GM18870 (cell line): ENCODE measurements around the gene ADISSP.

Experiments
- ATAC-seq: cut with Tn5 transposase; IDR thresholded peaks from one replicate; pipeline ENCODE4 v1.9.1; 2021; ENCODE audit warnings: moderate library complexity; ENCODE audit not compliant: unreplicated experiment

ADISSP gene

GRCh38 chr20:3781153-3781910 is 13.8 kb upstream of the ADISSP start, which contains the start of gene SPEF1:
SPEF1 (minus strand) TSS chr20:3781448; CDS start chr20:3781287, 161 bp downstream.
- peak; percentile 54 for ATAC-seq

GRCh38 chr20:3778976-3779375 is 11.4 kb upstream of the ADISSP start:
- no peak for ATAC-seq

GRCh38 chr20:3777716-3778629 is 10.4 kb upstream of the ADISSP start:
- ATAC-seq = no peak

GRCh38 chr20:3777381-3777715 is 9.8 kb upstream of the ADISSP start:
- no peak for ATAC-seq

DNA sequence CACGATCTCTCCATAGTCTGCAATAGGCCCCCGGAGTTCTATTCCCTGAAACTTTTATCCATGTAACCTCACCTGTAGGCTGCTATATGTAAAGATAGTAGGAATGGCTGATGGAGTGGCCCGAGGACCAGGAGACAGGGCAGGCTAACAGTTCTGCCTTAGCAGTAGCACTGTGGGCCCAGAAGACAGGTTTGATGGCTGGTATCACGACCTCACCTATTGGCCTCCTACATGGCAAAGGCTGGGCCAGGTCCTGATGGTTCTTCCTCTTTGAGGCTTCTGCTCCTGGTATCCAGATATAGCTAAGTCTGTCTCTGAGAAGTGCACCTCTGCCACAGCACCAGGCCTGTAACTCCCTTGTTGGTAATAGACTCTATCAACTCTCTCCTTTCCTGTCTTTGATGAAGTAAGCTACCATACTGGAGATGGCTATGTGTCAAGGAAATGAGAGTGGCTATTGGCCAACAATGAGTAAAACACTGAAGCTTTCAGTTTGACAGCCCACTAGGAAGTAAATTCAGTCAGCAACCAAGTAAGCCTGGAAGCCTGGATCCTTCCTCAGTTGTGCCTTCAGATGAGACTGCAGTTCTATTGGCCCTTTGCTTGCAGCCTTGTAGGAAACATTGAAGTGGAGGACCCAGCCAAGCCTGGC is 8.0 kb upstream of the ADISSP start:
- ATAC-seq = no peak

GRCh38 chr20:3771552-3772058 is 4.1 kb upstream of the ADISSP start:
- ATAC-seq = no peak

DNA sequence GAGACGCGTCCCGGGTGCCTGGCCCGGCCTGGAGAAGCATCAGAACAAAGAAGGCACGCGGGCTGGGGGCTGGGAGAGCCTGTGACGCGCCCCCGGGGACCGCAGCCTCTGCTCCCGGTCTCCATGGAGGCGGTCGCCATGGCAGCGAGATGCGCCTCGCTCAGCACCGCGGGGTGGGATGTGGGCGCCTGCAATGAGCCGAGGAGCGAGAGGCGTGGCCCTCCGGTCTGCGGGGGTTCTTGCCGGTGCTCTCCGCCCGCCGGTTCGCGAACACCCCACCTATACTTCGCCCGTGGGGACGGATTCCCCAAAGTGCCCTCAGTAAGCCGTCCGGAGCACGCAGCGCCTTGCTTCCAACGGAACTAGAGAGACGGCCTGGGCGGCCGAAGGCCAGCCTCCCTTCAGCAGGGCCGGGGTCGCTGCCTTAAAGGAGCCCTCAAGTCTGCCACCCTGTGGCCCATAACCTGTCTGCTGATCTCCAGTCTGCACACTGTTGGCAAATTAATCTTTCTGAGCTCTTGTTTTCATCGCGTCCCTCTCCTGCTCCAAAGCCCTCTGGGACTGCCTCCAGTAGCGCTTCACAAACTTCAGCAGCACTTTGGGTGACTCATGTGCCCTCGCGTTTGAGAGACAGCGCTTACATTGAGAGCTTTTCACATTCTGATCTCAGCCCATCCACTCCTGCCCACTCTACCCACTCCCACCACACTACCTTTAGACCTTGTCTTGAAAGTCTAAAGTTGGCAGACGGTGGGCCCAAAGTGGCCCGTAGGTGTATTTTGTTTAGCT is 983 bp upstream of the ADISSP start:
- ATAC-seq = no peak

GRCh38 chr20:3767110-3767426 is 485 bp downstream of the ADISSP start:
- ATAC-seq = no peak

DNA sequence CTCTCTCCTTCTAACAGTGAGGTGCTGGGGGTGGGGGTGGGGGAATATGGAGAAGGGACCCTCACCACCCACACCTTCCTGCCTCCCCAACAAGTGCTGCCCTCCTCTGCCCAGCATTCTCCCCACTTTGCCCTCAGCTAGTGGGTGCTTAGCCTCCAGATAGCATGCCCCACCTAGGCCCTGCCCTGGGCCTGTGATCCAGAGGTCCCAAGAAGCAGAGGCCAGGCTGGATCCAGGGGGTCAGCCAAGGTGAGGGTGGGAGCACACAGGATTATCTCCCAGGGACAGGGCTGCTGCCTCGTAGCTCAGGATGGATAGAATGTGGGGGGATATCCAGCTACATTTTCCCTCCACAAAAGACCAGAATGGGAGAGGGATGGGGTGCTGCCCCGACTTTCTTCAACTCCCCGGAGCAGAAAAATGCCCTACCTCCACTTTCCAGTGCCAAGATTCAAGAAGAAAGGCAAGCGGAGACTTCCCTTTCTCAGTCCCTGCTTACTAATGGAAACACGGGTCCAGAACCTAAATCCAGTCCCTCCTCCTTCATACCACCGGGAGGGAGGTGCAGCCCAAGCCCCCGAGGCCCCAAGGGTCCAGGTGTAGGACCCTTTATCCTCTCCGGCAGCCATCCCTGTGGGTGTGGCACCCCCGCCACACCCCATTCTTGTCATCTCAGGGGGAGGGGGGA is 987 bp downstream of the ADISSP start:
- no peak for ATAC-seq

DNA sequence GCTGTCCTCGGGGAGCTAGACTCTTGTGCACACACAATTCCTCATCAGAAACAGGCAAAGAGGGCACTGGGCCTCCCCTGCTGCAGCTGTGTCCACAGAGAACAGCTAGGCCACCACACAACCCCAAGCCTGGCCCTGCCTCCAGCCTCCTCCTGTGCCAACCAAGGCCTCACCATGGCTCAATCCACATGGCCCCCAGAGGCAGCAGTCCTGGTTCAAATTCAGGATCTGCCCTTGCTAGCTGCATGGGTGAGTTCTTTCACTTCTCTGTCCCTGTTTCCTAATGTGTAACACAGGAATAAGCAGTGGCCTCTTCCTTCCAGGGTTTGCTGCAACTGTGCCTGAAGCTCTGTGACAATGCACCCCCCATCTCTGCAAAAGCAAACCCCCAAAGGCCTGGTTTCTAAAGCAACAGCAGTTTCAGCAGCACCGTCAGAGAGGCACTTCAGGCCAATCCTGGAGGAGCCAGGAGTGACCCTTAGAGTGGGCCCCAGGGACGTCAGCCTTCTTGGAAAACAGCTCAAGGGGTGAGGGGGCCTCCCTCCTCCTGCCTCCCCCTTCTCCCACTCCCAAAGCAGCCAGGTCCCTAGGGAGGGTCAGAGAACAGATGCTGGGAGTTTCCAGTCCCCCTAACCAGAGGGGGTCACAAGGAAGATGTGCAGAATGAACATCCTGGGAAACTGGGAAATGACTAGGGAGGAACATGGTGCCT is 2.2 kb downstream of the ADISSP start:
- no peak for ATAC-seq

DNA sequence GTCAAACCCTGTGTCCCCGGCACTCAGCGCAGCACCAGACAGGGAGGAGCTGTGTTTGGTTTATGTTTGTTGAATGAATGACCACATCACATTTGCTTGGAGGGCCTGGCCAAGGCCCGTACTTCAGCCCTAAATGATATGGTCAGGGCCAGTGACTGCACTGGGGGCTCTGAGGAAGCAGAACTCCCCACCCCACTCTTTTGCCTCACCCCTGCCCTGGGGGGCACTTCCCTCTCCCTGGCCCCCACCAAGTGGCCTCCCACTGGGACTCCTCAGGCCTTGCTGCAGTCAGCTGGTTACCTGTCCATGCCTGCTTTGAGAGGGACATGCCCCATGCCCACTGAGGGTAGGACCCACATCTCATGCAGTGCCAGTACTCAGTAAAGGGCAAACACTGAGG is 2.9 kb downstream of the ADISSP start:
- ATAC-seq = no peak

GRCh38 chr20:3763671-3764601 is 3.6 kb downstream of the ADISSP start:
- no peak for ATAC-seq

DNA sequence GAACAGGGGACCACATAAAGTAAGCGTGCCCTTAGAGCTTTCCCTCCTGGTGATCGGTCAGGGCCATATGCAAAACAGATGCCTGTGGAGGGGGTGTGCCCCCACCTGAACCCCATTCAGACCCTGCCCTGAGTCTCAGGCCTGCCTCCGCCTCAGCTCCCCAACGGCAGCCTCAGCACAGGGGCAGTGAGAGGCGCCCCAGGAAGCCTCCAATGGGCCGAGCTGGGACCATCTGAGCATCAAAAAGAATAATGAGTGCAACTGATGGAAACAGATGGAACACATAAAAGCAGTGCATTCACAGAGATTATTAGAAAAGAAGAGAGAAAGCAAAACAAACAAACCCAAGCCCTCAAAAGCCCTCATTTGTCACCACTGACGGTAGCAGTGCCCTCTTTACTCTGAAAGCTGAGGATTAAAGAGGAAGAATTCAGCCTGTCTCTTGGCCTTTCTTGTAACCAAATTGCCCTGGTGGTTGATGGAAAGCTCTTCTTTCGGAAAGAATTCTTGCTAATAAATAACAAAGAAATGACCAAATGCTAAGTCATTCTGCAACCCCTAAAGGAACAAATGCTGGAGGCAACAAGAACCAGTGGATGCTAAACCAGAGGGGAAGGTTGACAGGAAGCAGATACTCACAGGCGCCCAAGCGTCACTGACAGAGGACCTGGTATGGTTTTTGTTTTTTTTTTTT is 6.8 kb downstream of the ADISSP start:
- no peak for ATAC-seq

GRCh38 chr20:3759884-3760283 is 7.7 kb downstream of the ADISSP start:
- no peak for ATAC-seq

GRCh38 chr20:3759316-3759823 is 8.2 kb downstream of the ADISSP start:
- ATAC-seq = no peak

- no peak for ATAC-seq
Observed at GRCh38 chr20:3758566-3758965, 9.0 kb downstream of the ADISSP start.

- ATAC-seq = no peak
Observed at GRCh38 chr20:3757268-3757667, 10.3 kb downstream of the ADISSP start.
